H1 (cell line): ENCODE results near the gene CDKN1A. TPM values are rescaled to one million over a fixed set of nuclear protein-coding genes. Genes with fewer than 3 reads are reported as not detected.

ENCODE experiments used
- CTCF ChIA-PET: fragments of 300-600 bp; sonication (Branson Sonifier 250); formaldehyde crosslinking; loops from one replicate; lab custom pipeline; 2021; ENCODE audit not compliant: partially characterized antibody; lab: Charles Lee
- POLR2A ChIA-PET: fragments of 300-600 bp; sonication (Branson Sonifier 250); formaldehyde crosslinking; loops from one replicate; lab custom pipeline; 2021; ENCODE audit warnings: inconsistent platforms; ENCODE audit not compliant: partially characterized antibody; lab: Charles Lee
- DNase-seq, 2 experiments: peaks; one replicate each; pipeline versions ENCODE4 v3.0.0 to v3.0.0-alpha.2; 2010 to 2022; ENCODE audit warnings: low spot score in 2 of 2, low read depth in 1 of 2, mixed read lengths in 1 of 2
- FAIRE-seq: peaks from 2 replicates; lab custom pipeline; 2011; peaks lifted over from hg19 to GRCh38; lab: Jason Lieb, UNC
- H2AFZ ChIP-seq: 2 replicates; pipeline ENCODE4 v1.8.1; 2012; ENCODE audit warnings: low read length, inconsistent platforms
- H2AK5ac ChIP-seq: 2 replicates; pipeline ENCODE4 v1.6.1; 2013; ENCODE audit warnings: low read depth, low read length
- H2BK120ac ChIP-seq: replicated peaks from 2 replicates; pipeline ENCODE3; 2013; ENCODE audit warnings: low read depth, low read length, inconsistent platforms
- H2BK12ac ChIP-seq: 2 replicates; pipeline ENCODE4 v1.6.1; 2013; ENCODE audit warnings: low read depth, low read length
- H2BK15ac ChIP-seq: 2 replicates; pipeline ENCODE4 v1.6.1; 2013; ENCODE audit warnings: low read length
- H2BK20ac ChIP-seq: 2 replicates; pipeline ENCODE4 v1.6.1; 2013; ENCODE audit warnings: low read length
- H2BK5ac ChIP-seq: 2 replicates; pipeline ENCODE4 v1.6.1; 2013; ENCODE audit warnings: low read depth, low read length
- H3K14ac ChIP-seq: 2 replicates; pipeline ENCODE4 v1.6.1; 2013; ENCODE audit warnings: inconsistent platforms; ENCODE audit not compliant: insufficient read length
- H3K18ac ChIP-seq: 2 replicates; pipeline ENCODE4 v1.6.1; 2013; ENCODE audit warnings: low read length; ENCODE audit errors: extremely low read depth
- H3K23ac ChIP-seq: 2 replicates; pipeline ENCODE4 v1.6.1; 2013; ENCODE audit warnings: inconsistent platforms; ENCODE audit not compliant: insufficient read length
- H3K23me2 ChIP-seq: 2 replicates; pipeline ENCODE4 v1.6.1; 2013; ENCODE audit warnings: low read depth, low read length
- H3K27ac ChIP-seq: 2 replicates; pipeline ENCODE4 v1.6.1; 2011; ENCODE audit warnings: low read depth, low read length, inconsistent platforms
- H3K27me3 ChIP-seq, 4 experiments: replicated peaks in 1 of 4; 1 replicate in 1 of 4; 2 replicates in 3 of 4; pipeline versions ENCODE4 v1.6.1 to v1.8.1; 2011 to 2013; ENCODE audit warnings: low read length in 3 of 4, mild to moderate bottlenecking in 3 of 4, inconsistent platforms in 2 of 4, mixed read lengths in 2 of 4, moderate library complexity in 1 of 4; ENCODE audit not compliant: control insufficient read depth in 3 of 4, insufficient read depth in 3 of 4; ENCODE audit errors: extremely low read depth in 1 of 4
- H3K36me3 ChIP-seq, 4 experiments: 2 replicates each; pipeline versions ENCODE4 v1.6.1 to v1.8.1; 2011 to 2013; ENCODE audit warnings: mild to moderate bottlenecking in 4 of 4, low read length in 3 of 4, moderate library complexity in 2 of 4, control low read depth in 1 of 4, inconsistent platforms in 1 of 4; ENCODE audit not compliant: insufficient read depth in 4 of 4, control insufficient read depth in 2 of 4
- H3K4ac ChIP-seq: replicated peaks from 2 replicates; pipeline ENCODE3; 2013; ENCODE audit warnings: low read length, low read depth, mixed read lengths, inconsistent platforms; ENCODE audit not compliant: insufficient read length
- H3K4me1 ChIP-seq, 4 experiments: replicated peaks in 1 of 4; 1 replicate in 1 of 4; 2 replicates in 3 of 4; pipeline versions ENCODE4 v1.6.1 to v1.8.1; 2011 to 2013; ENCODE audit warnings: low read length in 3 of 4, inconsistent platforms in 2 of 4, mixed read lengths in 1 of 4; ENCODE audit not compliant: insufficient read depth in 4 of 4, control insufficient read depth in 3 of 4
- H3K4me2 ChIP-seq, 2 experiments: 2 replicates each; pipeline versions ENCODE4 v1.6.1 to v1.8.1; 2011 to 2013; ENCODE audit warnings: low read depth in 2 of 2, low read length in 2 of 2, control low read depth in 1 of 2, inconsistent platforms in 1 of 2, mild to moderate bottlenecking in 1 of 2; ENCODE audit not compliant: insufficient read depth in 1 of 2
- H3K4me3 ChIP-seq, 4 experiments: fragments of 200-600, 300-600 bp in 1 of 4; sonication (generic), shearing (Covaris generic), sonication (Bioruptor Twin) in 1 of 4; 2 replicates each; pipeline versions ENCODE4 v1.5.1 to v1.8.1; 2011 to 2016; ENCODE audit warnings: low read length in 4 of 4, low read depth in 3 of 4, control low read depth in 2 of 4, inconsistent platforms in 2 of 4, mild to moderate bottlenecking in 2 of 4, mixed read lengths in 1 of 4, moderate library complexity in 1 of 4; ENCODE audit not compliant: insufficient read depth in 2 of 4; ENCODE audit errors: extremely low read depth in 1 of 4
- H3K56ac ChIP-seq: replicated peaks from 2 replicates; pipeline ENCODE3; 2013; ENCODE audit warnings: low read depth, mild to moderate bottlenecking, mixed read lengths, low read length, inconsistent platforms; ENCODE audit not compliant: insufficient read length
- H3K79me1 ChIP-seq: 2 replicates; pipeline ENCODE4 v1.6.1; 2013; ENCODE audit warnings: low read depth, low read length, control low read depth
- H3K79me2 ChIP-seq, 2 experiments: 2 replicates each; pipeline versions ENCODE4 v1.6.1 to v1.8.1; 2012 to 2013; ENCODE audit warnings: low read length in 2 of 2, mild to moderate bottlenecking in 2 of 2, inconsistent platforms in 1 of 2; ENCODE audit not compliant: insufficient read depth in 2 of 2, control insufficient read depth in 1 of 2
- H3K9ac ChIP-seq, 4 experiments: replicated peaks in 1 of 4; 1 replicate in 1 of 4; 2 replicates in 3 of 4; pipeline versions ENCODE4 v1.6.1 to v1.8.1; 2011 to 2013; ENCODE audit warnings: low read depth in 3 of 4, low read length in 3 of 4, control low read depth in 2 of 4, mild to moderate bottlenecking in 2 of 4, moderate library complexity in 2 of 4, inconsistent platforms in 1 of 4; ENCODE audit errors: extremely low read depth in 1 of 4
- H3K9me3 ChIP-seq, 2 experiments: 2 replicates each; pipeline versions ENCODE4 v1.6.1 to v1.8.1; 2012 to 2013; ENCODE audit warnings: mild to moderate bottlenecking in 2 of 2, moderate library complexity in 2 of 2, control low read depth in 1 of 2, inconsistent platforms in 1 of 2, low read depth in 1 of 2, low read length in 1 of 2, mixed read lengths in 1 of 2; ENCODE audit not compliant: insufficient read depth in 2 of 2
- H4K20me1 ChIP-seq, 2 experiments: replicated peaks in 1 of 2; 2 replicates each; pipeline versions ENCODE3 to v1.8.1; 2011 to 2013; ENCODE audit warnings: inconsistent platforms in 2 of 2, low read length in 2 of 2, mild to moderate bottlenecking in 1 of 2; ENCODE audit not compliant: insufficient read depth in 2 of 2, control insufficient read depth in 1 of 2
- H4K5ac ChIP-seq: 2 replicates; pipeline ENCODE4 v1.6.1; 2013; ENCODE audit warnings: low read length, low read depth, mixed read lengths, inconsistent platforms; ENCODE audit not compliant: insufficient read length
- H4K8ac ChIP-seq: 2 replicates; pipeline ENCODE4 v1.8.0; 2013; ENCODE audit warnings: mild to moderate bottlenecking, moderate library complexity, low read length, inconsistent platforms; ENCODE audit not compliant: insufficient read depth; ENCODE audit errors: extremely low read depth
- H4K91ac ChIP-seq: replicated peaks from 2 replicates; pipeline ENCODE3; 2013; ENCODE audit warnings: low read length, mixed read lengths, inconsistent platforms; ENCODE audit not compliant: insufficient read length
- ASH2L ChIP-seq: fragments of 200-600, 300-600 bp; sonication (generic); IDR thresholded peaks from one replicate; pipeline ENCODE4 v1.7.1; 2017; ENCODE audit warnings: low read length
- BRCA1 ChIP-seq: IDR thresholded peaks from 2 replicates; pipeline ENCODE4 v1.6.1; 2012; ENCODE audit warnings: low read depth, low read length, improper control_type of control experiment
- CBX5 ChIP-seq: fragments of 300-800, 300-1000 bp; sonication (generic); IDR thresholded peaks from 2 replicates; pipeline ENCODE4 v1.7.1; 2016; ENCODE audit warnings: antibody characterized with exemption, low read length, low read depth
- CEBPB ChIP-seq: IDR thresholded peaks from 2 replicates; pipeline ENCODE4 v1.6.1; 2012; ENCODE audit warnings: low read depth, low read length
- GTF2F1 ChIP-seq: IDR thresholded peaks from 2 replicates; pipeline ENCODE4 v1.6.1; 2012; ENCODE audit warnings: low read depth, low read length, improper control_type of control experiment, borderline replicate concordance
- JUND ChIP-seq: IDR thresholded peaks from 2 replicates; pipeline ENCODE4 v1.6.1; 2011; ENCODE audit warnings: mild to moderate bottlenecking, improper control_type of control experiment, low read length
- KDM1A ChIP-seq: fragments of 200-600, 300-600 bp; sonication (generic); IDR thresholded peaks from 2 replicates; pipeline ENCODE4 v1.7.1; 2016; ENCODE audit warnings: mild to moderate bottlenecking, low read length, borderline replicate concordance
- KDM5A ChIP-seq: fragments of 200-600 bp; IDR thresholded peaks from 2 replicates; pipeline ENCODE4 v1.7.1; 2012; ENCODE audit warnings: mild to moderate bottlenecking, low read length, inconsistent platforms, mixed read lengths
- RAD21 ChIP-seq, 2 experiments: IDR thresholded peaks in 1 of 2; conservative IDR thresholded peaks in 1 of 2; 2 replicates each; pipeline ENCODE4 v1.6.1; 2011; ENCODE audit warnings: low read depth in 2 of 2, low read length in 2 of 2, improper control_type of control experiment in 1 of 2, inconsistent platforms in 1 of 2, mild to moderate bottlenecking in 1 of 2, moderate library complexity in 1 of 2
- WGBS, 2 experiments: shearing (Covaris generic) in 1 of 2; methylation state at CpG; one replicate each; pipeline versions ENCODE4 v1.1.6 to v1.1.7; 2013 to 2015; ENCODE audit warnings: low lambda C conversion rate in 2 of 2, mixed read lengths in 2 of 2, inconsistent platforms in 1 of 2, low coverage in 1 of 2, missing lambda C conversion rate in 1 of 2; ENCODE audit not compliant: insufficient replicate concordance in 2 of 2, insufficient coverage in 1 of 2, insufficient read length in 1 of 2; ENCODE audit errors: extremely low coverage in 1 of 2, missing lambda C conversion rate in 1 of 2; 5-methylcytosine and 5-hydroxymethylcytosine counted together
- polyA plus RNA-seq, 7 experiments: library from polyadenylated mRNA; depleted of rRNA in 3 of 7; stranded (reverse) in 5 of 7; unstranded in 2 of 7; fragments of >200 nt in 5 of 7; fragments of 200-250 nt in 2 of 7; gene quantifications; 1 replicate in 5 of 7; 2 replicates in 1 of 7; 4 replicates in 1 of 7; pipeline versions ENCODE4 v1.2.1 to v1.2.3, GENCODE V29; 2011 to 2013; ENCODE audit warnings: missing spikeins in 2 of 7, mixed read lengths in 2 of 7
- total RNA-seq: library from RNA; stranded (reverse); fragmentation: NEBNext Ultra II Directional; extraction: Animal tissue kit (Norgen Biotek cat#: 25700); gene quantifications from 2 replicates; pipeline ENCODE4 v1.2.1, GENCODE V29; 2021
- TF ChIP-seq, protein P1 (sequence below): IDR thresholded peaks from 2 replicates; pipeline ENCODE4 v1.6.1; 2012; ENCODE audit warnings: low read length, inconsistent platforms

Gene CDKN1A
- total and polyA plus RNA-seq, 2 of the 8 experiments (the other 6 are each of a cell fraction or from before 2014, with no cell fraction given): 15.2 to 36.0 TPM

DNA sequence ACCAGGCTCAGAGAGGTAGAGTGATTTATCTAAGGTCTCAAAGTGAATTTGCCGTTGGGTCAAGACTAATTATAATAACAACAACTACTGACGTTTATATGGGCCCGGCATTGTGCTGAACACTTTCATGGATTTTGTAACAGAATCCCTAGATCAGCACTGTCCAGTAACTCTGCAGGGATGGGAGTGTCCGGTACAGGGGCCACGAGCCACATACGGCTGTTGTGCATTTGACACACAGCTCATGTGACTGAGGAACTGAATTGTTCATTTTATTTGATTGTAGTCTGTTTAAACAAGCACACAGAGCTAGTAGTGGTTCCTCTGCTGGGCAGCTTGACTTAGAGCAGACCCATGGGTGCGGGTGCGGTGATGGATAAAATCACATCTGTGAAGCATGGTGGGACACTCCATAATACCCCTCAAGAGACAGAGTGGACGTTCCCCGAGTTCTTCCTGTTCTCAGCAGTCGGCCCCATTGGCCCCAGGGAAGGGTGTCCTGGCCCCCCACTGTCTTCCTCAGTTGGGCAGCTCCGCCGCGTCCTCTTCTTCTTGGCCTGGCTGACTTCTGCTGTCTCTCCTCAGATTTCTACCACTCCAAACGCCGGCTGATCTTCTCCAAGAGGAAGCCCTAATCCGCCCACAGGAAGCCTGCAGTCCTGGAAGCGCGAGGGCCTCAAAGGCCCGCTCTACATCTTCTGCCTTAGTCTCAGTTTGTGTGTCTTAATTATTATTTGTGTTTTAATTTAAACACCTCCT, 6.8 kb downstream of the CDKN1A start:
- H2BK5ac ChIP-seq: no peak overlapping the region
- ChIA-PET CTCF (interaction anchor here (0.7 to 2.5 kb wide), 6 partner anchors 8 to 70 kb away, joined by 3 to 9 read pairs (median 3); partner anchors contain the start of gene RAB44), POLR2A (interaction anchor here (1.0 to 1.6 kb wide), 2 partner anchors 81 to 89 kb away, joined by 3 to 4 read pairs; no protein-coding TSS in a partner anchor)
- DNase-seq: no peak
- no peak overlapping the region for H3K56ac ChIP-seq
- no peak overlapping the region for H2BK20ac ChIP-seq
- no peak overlapping the region for H3K18ac ChIP-seq
- no peak overlapping the region for H4K91ac ChIP-seq
- H3K4me1 ChIP-seq: peaks cover 0 to 5% (median 2%) of the 10 kb centered on the region in 4 experiments; a peak in 3 of 7 replicates
- FAIRE-seq: no peak
- no peaks in the 10 kb centered on the region; the same call in 1 of the 2 replicates for H3K23me2 ChIP-seq
- no peak overlapping the region for H4K5ac ChIP-seq
- 95% methylated on average over 20 of the region's 20 CpGs; no CpG with 5 or more reads in 1 of the 2 experiments for WGBS, 2 experiments
- H3K23ac ChIP-seq: no peak overlapping the region
- H3K14ac ChIP-seq: no peak overlapping the region
- no peak overlapping the region for H3K4me3 ChIP-seq
- H2BK12ac ChIP-seq: no peak overlapping the region
- H3K9ac ChIP-seq: no peak overlapping the region
- peaks cover 0 to 18% of the 10 kb centered on the region in 2 experiments for H4K20me1 ChIP-seq
- no peak overlapping the region for H2BK120ac ChIP-seq
- H3K9me3 ChIP-seq: no peaks in the 10 kb centered on the region
- peaks cover 0 to 23% of the 10 kb centered on the region in 2 experiments; a peak in 2 of 4 replicates for H3K79me2 ChIP-seq
- H2AFZ ChIP-seq: no peak overlapping the region
- H3K36me3 ChIP-seq: peaks cover 4 to 30% (median 19%) of the 10 kb centered on the region in 4 experiments; a peak in 7 of 8 replicates
- no peak overlapping the region for H2AK5ac ChIP-seq
- H4K8ac ChIP-seq: no peak overlapping the region
- peaks cover 0 to 7% (median 4%) of the 10 kb centered on the region in 4 experiments; a peak in 4 of 7 replicates for H3K27me3 ChIP-seq
- no peaks in the 10 kb centered on the region for H3K79me1 ChIP-seq
- no peak overlapping the region for H2BK15ac ChIP-seq
- H3K4ac ChIP-seq: no peak overlapping the region
- no peak overlapping the region for H3K27ac ChIP-seq
- H3K4me2 ChIP-seq: no peak overlapping the region
- TF ChIP-seq RAD21 (IDR thresholded peaks at IDR 0.05 in 1 of 2, conservative IDR thresholded peaks at IDR 0.05 in 1 of 2; ENCODE audit: low read depth in 2 of 2, low read length in 2 of 2): no peak
- TF ChIP-seq ASH2L: no peak
- TF ChIP-seq JUND: no peak
- TF ChIP-seq, protein P1, sequence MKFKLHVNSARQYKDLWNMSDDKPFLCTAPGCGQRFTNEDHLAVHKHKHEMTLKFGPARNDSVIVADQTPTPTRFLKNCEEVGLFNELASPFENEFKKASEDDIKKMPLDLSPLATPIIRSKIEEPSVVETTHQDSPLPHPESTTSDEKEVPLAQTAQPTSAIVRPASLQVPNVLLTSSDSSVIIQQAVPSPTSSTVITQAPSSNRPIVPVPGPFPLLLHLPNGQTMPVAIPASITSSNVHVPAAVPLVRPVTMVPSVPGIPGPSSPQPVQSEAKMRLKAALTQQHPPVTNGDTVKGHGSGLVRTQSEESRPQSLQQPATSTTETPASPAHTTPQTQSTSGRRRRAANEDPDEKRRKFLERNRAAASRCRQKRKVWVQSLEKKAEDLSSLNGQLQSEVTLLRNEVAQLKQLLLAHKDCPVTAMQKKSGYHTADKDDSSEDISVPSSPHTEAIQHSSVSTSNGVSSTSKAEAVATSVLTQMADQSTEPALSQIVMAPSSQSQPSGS: no peak
- TF ChIP-seq KDM5A: no peak
- TF ChIP-seq KDM1A: no peak
- TF ChIP-seq CBX5: no peak
- TF ChIP-seq CEBPB: no peak
- TF ChIP-seq GTF2F1: no peak
- no peak for TF ChIP-seq BRCA1
